Stimulated activated CD4-positive, alpha-beta T cell treated with anti-CD3 and anti-CD28 coated beads, Interleukin-2, amount 100 ng/mL, for 48 hours (primary cell): ENCODE results near the gene EFTUD2.
"Not testable (repeated sequence)": the region's sequence is repeated elsewhere in the genome, so short reads cannot be mapped to it uniquely, and the experiment has no call there.

Experiments
- DNase-seq, 2 donors: peaks; one replicate each; pipeline ENCODE4 v3.0.0-alpha.2; 2020

EFTUD2 gene

DNA sequence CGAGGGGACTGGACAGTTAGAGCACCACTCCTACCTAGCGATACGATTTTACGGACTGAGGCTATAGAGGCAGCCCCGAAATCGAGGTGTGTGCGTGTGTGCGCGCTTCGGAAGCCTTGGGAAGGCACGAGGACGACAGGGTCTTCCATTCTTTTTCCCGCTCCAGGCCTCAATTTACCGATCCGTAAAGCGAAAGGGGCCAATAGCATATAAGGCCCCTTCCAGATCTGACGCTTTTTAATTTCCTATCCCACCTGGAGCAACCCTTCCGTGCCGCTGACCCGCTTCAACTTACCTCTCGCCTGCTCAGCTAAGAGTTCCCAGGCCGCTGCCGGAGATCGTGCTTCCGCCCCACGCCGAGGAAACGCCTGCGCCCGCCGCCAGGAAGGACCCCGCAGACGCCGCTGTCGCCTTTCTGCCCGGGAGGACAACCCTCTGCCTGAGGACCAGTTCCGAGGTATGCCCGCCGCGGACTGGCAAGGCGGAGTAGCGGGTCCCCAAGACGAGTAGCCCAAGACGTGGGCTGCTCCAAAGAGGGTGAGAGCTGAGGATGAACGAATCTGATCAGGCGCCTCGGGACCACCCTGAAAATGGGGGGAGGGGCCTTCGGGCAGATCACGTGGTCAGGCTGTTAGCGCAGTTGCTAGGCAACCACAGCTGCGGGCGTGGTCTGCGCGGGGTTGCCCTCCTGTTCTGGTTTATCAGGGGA is at the start of gene EFTUD2:
TSS of gene EFTUD2 (minus strand) at position 372 of the 709 bp plus-strand sequence. CDS start 4,924 bp downstream, outside the sequence.
- DNase-seq, result peak; percentile 89 to 90

GRCh38 chr17:44948315-44948795 is 49.1 kb upstream of the EFTUD2 start:
- DNase-seq, result no peak

GRCh38 chr17:44947461-44948314 is 48.4 kb upstream of the EFTUD2 start, which contains the start of gene KIF18B:
Gene KIF18B (minus strand): TSS chr17:44947773. CDS start chr17:44936344, 11,429 bp downstream.
- peak; percentile 88 for DNase-seq

- DNase-seq, result not testable (repeated sequence)
Measured at GRCh38 chr17:44945652-44946051, 46.4 kb upstream of the EFTUD2 start.

GRCh38 chr17:44942456-44942855 is 43.2 kb upstream of the EFTUD2 start:
- no peak for DNase-seq

DNA sequence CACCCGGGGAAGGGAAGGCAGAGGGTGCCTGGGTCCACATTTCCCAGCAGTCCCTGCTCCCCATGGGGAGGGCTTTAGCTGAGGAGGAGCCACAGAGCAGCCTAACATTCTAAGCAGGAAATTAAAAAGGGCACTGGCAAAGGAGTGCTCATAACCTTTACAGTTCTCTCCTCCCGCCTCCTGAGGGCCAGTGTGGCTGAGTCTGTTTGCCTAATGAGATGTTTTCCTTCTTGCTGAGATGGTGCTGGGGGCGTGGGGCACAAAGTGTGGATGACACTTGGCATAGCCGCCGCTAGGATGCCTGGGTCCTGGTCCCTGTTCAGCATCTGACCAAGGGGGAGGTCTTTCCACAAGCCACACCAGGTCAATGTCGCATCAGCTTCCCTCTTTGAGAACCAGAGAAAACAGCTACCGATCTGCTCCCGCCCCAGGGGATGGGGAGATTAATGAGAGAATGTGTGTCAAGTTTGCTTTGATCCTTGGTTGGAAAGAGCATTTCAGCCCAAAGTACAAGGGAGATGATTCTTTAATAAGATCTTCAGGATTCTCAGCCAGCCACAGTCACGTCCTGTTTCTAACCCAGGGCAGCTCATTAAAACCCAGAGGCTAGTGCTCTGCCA is 42.6 kb upstream of the EFTUD2 start:
- DNase-seq, result no peak

- no peak for DNase-seq
Measured at GRCh38 chr17:44940768-44941167, 41.5 kb upstream of the EFTUD2 start.

- DNase-seq, result no peak
Measured at GRCh38 chr17:44940317-44940716, 41.1 kb upstream of the EFTUD2 start.

DNA sequence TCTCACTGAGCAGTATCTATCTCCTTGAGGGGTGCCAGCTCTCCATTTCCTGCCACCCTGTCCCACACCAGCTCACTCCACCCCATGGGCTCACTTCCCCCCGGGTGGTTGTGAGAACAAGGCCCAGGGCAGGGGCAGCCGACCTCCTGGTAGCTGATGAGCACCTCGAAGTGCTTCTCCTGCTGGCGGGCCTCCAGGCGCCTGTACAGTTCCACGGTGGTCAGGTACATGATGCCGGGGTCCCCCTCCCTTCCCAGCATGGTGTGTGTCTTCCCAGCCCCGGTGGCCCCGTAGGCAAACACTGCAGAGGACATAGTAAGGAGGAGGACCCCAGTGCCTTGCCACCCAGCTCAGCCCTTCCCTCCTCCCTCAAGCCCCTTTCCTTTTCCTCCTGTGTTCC is 35.9 kb upstream of the EFTUD2 start:
- no peak for DNase-seq

DNA sequence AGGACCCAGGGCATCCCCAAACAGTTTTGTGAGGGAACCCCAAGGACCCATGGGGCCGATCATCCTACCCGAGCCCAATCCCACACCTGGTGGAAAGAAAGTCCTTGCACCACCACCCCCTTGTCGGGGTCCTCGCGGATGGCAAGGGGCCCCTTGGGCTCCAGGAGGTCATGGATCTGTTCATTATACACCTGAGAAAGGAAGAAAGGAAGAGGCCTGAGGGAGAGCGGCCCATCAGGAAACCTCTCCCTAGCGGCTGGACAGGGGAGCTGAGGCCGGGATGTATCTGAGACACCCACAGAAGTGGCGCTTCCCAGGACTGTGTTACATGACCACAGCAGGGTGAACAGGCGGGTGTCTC is 35.5 kb upstream of the EFTUD2 start:
- no peak for DNase-seq

DNA sequence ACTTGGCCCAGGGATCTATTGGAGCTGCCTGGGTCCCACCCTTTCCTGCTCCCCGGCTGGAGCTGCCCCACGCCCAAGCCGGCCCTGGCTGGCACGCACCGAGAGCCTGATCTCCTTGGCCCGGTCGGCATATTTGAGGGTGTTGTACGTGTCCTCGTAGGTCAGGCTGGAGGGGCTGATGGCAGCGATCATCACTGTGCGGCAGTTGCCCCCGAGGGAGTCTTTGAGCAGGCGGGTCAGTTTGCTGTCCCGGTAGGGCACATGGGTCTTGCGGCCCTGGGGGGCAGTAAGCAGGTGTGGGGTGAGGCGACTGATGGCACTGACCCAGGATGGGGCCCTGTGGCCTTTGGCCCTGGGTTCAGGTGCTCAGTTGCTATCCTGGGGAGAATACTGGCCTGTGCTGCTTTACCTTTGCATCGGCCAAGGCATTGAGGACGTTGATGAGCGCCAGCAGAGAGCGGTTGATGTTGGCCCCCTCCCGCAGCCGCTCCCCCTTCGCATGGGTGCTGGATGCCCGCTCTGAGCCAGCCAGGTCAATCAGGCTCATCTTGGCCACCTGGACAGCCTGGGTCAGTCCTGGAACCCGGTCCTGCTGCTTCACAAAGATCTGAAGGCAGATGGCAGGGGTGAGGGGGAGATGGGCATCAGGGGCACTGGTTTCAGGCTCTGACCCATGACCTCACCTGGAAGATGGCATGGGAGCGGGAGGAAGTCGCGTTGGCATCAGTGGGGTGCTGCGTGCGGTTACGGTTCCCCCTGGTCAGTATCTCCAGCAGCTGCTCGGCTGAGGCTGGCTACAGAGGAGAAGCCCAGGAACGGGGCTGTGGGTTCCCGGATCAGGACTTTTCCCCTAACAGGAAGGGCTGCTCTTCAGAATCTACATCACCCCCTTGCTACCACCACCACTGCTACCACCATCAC is 34.8 kb upstream of the EFTUD2 start:
- DNase-seq, result no peak

- no peak for DNase-seq
Measured at GRCh38 chr17:44932787-44933097, 33.5 kb upstream of the EFTUD2 start.

- DNase-seq, result no peak
Measured at GRCh38 chr17:44932096-44932786, 33.0 kb upstream of the EFTUD2 start.

DNA sequence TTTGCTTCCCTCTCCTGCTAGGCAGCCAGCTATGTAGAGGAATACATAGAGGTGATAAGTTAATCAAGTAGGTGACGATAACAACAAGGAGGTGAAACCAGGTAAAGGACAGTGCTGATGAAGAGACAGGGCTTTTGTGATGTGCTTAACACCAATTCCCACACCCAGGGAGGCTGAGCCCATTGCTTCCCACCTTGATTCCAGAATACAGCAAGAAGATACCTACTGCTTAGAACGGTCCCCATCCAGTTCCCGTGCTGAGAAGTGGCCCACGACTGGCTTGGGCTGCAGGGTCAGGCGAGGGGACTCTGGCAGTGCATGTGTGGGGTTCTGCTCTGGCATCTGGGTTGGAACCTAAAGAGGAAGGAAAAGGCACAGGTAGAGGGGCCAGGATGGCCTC is 32.1 kb upstream of the EFTUD2 start:
- DNase-seq, result no peak

- no peak for DNase-seq
Measured at GRCh38 chr17:44930667-44931066, 31.4 kb upstream of the EFTUD2 start.

DNA sequence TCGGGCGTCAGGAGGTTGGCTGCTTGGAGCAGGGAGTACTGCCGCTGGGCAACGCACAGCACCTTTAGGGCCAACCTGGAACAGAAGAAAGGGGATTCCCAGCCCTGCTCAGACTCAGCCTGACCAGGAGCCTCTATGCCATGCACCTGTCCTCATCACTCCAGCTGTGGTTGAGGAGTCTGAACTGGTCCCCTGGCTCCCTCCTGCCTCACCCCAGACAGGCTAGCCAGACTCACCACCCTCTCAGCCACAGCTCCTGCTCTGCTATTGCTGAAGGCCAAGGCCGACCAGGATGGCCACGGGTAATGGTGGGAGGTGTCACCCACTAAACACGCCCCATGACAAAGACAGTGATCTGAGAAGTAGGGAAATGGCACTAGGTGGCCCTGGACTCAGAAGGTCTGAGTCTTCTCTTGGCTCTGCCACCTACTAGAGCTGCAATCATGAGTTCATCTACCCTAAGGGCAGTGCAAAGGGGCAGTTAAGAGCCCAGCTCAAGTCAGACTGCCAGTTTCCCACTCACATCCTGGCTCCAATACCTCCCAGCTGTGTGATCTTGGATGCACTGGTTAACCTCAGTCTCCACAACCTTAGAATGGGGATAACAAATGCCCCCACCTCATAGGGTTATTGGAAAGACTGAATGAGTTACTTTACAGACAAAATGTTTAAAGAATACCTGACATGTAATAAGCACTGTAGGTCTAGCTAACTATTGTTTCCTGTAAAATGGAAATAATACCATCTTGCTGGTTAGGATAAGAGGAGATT is 29.9 kb upstream of the EFTUD2 start:
- no peak for DNase-seq

- DNase-seq, result no peak
Measured at GRCh38 chr17:44928136-44928535, 28.9 kb upstream of the EFTUD2 start.

GRCh38 chr17:44927696-44928095 is 28.5 kb upstream of the EFTUD2 start:
- DNase-seq, result no peak

DNA sequence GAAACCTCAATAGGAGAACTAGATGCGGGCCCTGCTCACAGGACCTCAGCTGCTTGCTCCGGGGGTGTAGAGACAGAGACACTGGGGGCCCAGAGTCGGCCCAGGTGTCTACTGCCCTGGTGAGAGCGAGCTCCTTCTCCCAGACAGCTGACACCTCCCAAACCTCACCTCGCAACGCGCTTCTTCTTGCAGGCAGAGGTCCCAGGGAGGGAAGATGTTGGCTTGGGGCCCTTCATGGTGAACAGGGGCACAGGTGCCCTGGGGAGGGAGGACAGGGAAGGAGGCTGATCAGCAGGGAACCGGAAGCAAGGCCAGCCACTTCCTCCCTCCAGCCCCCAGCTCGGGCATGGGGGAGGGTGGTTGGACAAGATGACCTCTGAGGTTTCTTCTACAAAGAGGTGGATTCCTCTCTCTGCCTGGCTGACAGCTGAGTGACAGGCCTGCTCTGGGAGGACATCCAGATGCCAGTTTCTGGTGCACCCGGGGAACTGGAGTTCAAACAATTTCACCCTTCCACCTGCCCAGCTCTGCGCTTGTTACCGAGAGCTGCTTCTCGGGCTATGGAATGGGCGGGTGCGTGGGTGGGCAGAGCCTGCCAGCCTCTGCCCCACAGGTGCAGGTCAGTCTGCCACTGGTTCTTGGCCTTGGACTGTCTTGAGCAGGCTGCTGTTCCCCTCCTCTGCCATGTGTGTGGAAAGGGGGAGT is 27.7 kb upstream of the EFTUD2 start:
- no peak for DNase-seq
